ENCODE results near the gene SLC22A14. TPM values are rescaled to one million over a fixed set of nuclear protein-coding genes. Genes with fewer than 3 reads are reported as not detected.

Gene SLC22A14
- total and polyA plus RNA-seq, 7 donors: 0.09 TPM; not detected in 6

- intact Hi-C loops (cut with DNase I): no loop called here
- Histone ChIP-seq H3K27me3 (no peaks in the 10 kb centered on the region), H3K27ac (no peak overlapping the region), H3K36me3 (no peaks in the 10 kb centered on the region), H3K4me1 (no peaks in the 10 kb centered on the region), H3K9me3 (no peaks in the 10 kb centered on the region), H3K4me3 (no peak overlapping the region)
- 87 to 91% methylated on average over 6 of the region's 6 CpGs for WGBS, 2 donors
- DNase-seq: no peak
- no peak for TF ChIP-seq EP300 (IDR thresholded peaks at IDR 0.05)
These were observed 53.2 kb downstream of the SLC22A14 start for GRCh38 chr3:38335263-38335662.

GRCh38 chr3:38337703-38338102, 55.6 kb downstream of the SLC22A14 start:
- no peak overlapping the region for H3K4me3 ChIP-seq
- no peaks in the 10 kb centered on the region for H3K4me1 ChIP-seq
- no peaks in the 10 kb centered on the region for H3K9me3 ChIP-seq
- intact Hi-C loops (cut with DNase I): no loop called here
- TF ChIP-seq CTCF (IDR thresholded peaks at IDR 0.05) (no peak), POLR2AphosphoS5 (IDR thresholded peaks at IDR 0.05) (no peak), EP300 (IDR thresholded peaks at IDR 0.05) (no peak)
- H3K27me3 ChIP-seq: no peaks in the 10 kb centered on the region
- DNase-seq: no peak
- H3K27ac ChIP-seq: no peak overlapping the region
- 94 to 96% methylated on average over 2 of the region's 2 CpGs for WGBS, 2 donors
- H3K36me3 ChIP-seq: no peaks in the 10 kb centered on the region

DNA sequence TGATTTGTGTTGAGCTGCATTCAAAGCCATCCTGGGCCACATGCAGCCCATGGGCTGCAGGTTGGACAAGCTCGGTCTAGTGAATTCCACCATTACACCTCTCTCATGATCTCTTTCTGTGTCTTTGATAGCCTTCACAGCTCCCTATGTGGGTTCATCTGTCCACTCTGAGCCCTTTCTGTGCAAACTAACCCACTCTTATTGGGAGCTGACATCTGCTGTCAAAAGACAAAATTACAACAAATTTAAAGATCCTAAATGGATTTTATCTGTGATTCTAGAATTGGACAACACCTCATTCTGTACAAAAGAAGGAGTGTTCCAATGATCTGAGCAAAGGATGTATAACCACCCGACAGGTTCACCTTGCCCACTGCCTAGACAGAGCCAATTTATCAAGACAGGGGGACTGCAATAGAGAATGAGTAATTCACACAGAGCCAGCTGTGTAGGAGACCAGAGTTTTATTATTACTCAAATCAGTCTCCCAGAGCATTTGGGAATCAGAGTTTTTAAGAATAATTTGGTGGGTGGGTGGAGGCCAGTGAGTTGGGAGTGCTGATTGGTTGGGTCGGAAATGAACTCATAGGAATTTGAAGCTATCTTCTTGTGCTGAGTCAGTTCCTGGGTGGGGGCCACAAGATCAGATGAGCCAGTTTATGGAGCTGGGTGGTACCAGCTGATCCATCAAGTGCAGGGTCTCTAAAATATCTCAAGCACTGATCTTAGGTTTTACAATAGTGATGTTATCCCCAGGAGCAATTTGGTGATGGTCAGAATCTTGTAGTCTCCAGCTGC, 61.9 kb downstream of the SLC22A14 start:
- no peak for TF ChIP-seq EP300 (IDR thresholded peaks at IDR 0.05)
- no peak for TF ChIP-seq POLR2A (IDR thresholded peaks at IDR 0.05)
- no peak for TF ChIP-seq POLR2AphosphoS5 (IDR thresholded peaks at IDR 0.05)
- no peak for TF ChIP-seq CTCF (IDR thresholded peaks at IDR 0.05)
- Histone ChIP-seq H3K27ac (no peak overlapping the region), H3K4me1 (peaks cover 0 to 15% (median 13%) of the 10 kb centered on the region in 4 donors), H3K27me3 (no peaks in the 10 kb centered on the region), H3K4me3 (no peak overlapping the region), H3K36me3 (no peaks in the 10 kb centered on the region), H3K9me3 (peaks cover 0 to 3% (median 0%) of the 10 kb centered on the region in 4 donors)
- no peak for DNase-seq
- WGBS, 2 donors: 92 to 95% methylated on average over 3 of the region's 3 CpGs
- intact Hi-C loops (cut with DNase I): loop anchor here (10.0 kb wide), 1 partner anchor 179 kb away; the partner anchor contains the start of gene OXSR1

- no peak for DNase-seq
- Histone ChIP-seq H3K27me3 (no peaks in the 10 kb centered on the region), H3K4me3 (peak overlapping the region in 3 of 4 donors; percentile 67 to 80 (median 74)), H3K27ac (peak overlapping the region in 3 of 4 donors; percentile 67 to 72 (median 70)), H3K4me1 (peaks cover 0 to 15% (median 13%) of the 10 kb centered on the region in 4 donors), H3K36me3 (no peaks in the 10 kb centered on the region), H3K9me3 (peaks cover 0 to 3% (median 0%) of the 10 kb centered on the region in 4 donors)
- 40 to 43% methylated on average over 10 of the region's 10 CpGs for WGBS, 2 donors
- intact Hi-C loops (cut with DNase I): loop anchor here (2.0 to 10.0 kb wide), 2 partner anchors 133 to 181 kb away; partner anchors contain the start of gene OXSR1
- TF ChIP-seq POLR2AphosphoS5 (IDR thresholded peaks at IDR 0.05) (no peak), POLR2A (IDR thresholded peaks at IDR 0.05) (no peak), CTCF (IDR thresholded peaks at IDR 0.05) (no peak), EP300 (IDR thresholded peaks at IDR 0.05) (no peak)
These were observed 63.9 kb downstream of the SLC22A14 start for GRCh38 chr3:38345879-38346586.
